Umbilical cord (tissue), 1 donor: ENCODE results near the gene HES3. TPM values are rescaled to one million over a fixed set of nuclear protein-coding genes. Genes with fewer than 3 reads are reported as not detected.

Experiments used
- total RNA-seq: library from RNA; depleted of rRNA; stranded (reverse); fragments of >200 nt; gene quantifications from one replicate; pipeline ENCODE4 v1.2.3, GENCODE V29; 2014; ENCODE audit warnings: low replicate concordance; ENCODE audit not compliant: insufficient read depth

Gene HES3
- total RNA-seq, 1 donor from 2014 or later: not detected

Other genes starting within 250 kb of the HES3 start
- 4.3 TPM for gene KCNAB2, start 198.3 kb upstream of the HES3 start, total RNA-seq
- 2.4 TPM for gene CHD5, start 63.9 kb upstream of the HES3 start, total RNA-seq
- 196 TPM for gene RPL22, start 44.6 kb upstream of the HES3 start, total RNA-seq
- 11.1 TPM for gene RNF207, start 38.1 kb upstream of the HES3 start, total RNA-seq
- 36.4 TPM for gene ICMT, start 8.2 kb upstream of the HES3 start, total RNA-seq
- 17.6 TPM for gene GPR153, start 16.9 kb downstream of the HES3 start, total RNA-seq
- gene ACOT7, start 149.6 kb downstream of the HES3 start, total RNA-seq: 7.5 TPM
- 0.24 TPM for gene HES2, start 175.7 kb downstream of the HES3 start, total RNA-seq
- gene ESPN, start 180.6 kb downstream of the HES3 start, total RNA-seq: 0.24 TPM
- gene TNFRSF25, start 222.0 kb downstream of the HES3 start, total RNA-seq: 21.4 TPM
- 17.1 TPM for gene PLEKHG5, start 247.5 kb downstream of the HES3 start, total RNA-seq